GM19372 (cell line): ENCODE results near the gene TMEM222.

ENCODE experiments used
- ATAC-seq: cut with Tn5 transposase; IDR thresholded peaks from one replicate; pipeline ENCODE4 v1.9.1; 2021; ENCODE audit warnings: mild to moderate bottlenecking, low read depth, moderate library complexity; ENCODE audit not compliant: unreplicated experiment

TMEM222 gene

DNA sequence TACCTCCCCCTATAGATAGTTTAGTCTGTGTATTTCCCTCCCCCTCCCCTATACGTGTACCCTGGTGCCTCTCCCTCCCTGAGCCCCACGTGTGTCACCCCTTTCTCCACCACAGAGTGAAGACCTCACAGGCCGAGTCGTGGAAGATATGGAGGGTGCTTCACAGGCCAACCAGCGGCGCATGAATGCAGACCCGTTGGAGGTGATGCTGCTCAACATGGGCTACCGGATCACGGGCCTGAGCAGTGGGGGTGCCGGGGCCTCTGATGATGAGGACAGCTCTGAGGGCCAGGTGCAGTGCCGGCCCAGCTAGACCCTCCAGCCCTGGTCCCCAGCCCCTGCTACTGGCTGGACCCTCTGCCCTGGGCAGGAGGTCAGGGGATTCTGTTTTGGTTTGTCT lies 15.9 kb upstream of the TMEM222 start:
- no peak for ATAC-seq

GRCh38 chr1:27306892-27307761 lies 14.8 kb upstream of the TMEM222 start:
- no peak for ATAC-seq

DNA sequence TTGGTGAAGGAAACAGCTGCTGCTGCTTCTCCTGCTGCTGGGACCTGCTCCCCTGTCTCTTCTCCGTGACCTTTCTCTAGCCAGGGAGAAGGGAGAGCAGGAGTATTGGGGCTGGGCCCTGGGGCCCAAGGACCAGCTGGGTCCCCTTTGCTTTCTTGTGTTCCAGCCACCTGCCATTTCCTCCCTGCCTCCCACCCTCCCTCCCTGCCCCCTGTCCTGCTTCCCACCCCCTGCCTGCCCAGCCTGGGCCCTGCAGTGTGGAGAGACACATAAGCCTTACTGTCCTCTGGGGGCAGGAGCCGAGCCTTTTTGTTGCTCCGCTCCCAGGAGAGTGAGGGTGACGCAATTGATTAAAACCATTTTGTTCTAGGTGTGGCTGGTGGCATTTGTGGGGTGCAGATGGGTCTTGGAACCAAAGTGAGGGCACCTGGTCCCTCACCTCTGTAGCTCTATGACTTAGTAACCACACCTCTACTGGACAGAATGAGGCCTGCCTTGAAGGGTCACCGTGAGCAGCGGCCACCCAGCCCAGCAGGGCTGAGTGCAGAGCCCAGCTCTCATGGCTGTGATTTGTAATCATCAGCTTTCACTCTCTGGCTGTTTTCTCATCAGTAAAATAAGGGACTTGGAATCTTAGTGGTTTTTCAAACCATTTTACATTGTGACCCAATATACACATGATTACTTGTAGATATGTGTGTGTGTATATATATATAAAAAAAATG lies 13.9 kb upstream of the TMEM222 start:
- ATAC-seq = no peak

GRCh38 chr1:27314169-27314568 lies 7.8 kb upstream of the TMEM222 start:
- no peak for ATAC-seq

DNA sequence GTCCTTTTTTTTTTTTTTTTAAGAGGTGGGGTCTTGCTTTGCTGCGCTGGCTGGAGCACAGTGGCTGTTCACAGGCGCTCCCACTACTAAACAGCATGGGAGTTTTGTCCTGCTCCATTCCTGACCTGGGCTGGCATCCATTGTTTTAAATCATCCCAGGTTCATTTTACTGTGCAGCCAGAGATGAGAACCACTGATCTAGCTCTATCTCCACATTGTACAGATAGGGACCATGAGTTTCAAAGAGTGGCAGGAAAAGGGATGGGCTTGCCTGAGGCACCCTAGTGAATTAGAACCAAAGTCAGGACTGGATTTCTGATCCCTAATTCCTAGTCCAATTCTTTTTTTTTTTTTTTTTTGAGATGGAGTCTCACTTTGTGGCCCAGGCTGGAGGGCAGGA lies 7.2 kb upstream of the TMEM222 start:
- ATAC-seq = no peak

DNA sequence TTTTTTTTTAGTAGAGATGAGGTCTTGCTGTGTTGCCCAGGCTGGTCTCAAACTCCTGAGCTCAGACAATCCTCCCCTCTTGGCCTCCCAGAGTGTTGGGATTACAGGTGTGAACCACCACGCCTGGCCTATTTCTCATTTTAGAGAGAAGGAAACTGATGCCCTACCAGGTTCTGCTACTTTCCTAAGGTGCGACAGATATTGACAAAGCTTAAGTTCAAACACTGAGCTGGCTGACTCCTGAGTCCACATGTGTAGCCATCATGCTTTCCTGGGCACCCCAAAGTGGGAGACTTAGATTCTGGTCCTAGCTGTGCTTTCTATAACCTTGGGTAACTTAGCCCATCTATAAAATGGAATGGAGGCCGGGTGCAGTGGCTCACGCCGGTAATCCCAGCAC lies 5.1 kb upstream of the TMEM222 start:
- no peak for ATAC-seq

DNA sequence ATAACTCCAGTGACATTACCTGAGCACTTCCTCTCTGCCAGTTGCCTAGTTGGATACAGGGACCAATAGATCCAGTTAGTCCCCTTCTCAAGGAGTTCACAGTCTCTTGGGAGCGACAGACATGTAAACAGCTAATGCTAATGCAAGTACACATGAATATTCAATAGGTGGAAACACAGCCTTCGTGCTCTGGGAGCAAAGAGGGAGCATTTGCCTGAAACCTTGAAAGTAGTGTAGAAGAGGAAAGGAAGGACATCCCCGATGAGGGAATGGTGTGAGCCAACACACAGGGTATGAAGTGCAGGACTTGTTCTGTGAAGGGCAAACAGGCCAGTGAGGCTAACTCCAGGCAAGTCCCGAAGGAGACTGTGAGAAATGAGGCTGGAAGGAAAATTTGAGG lies 3.8 kb upstream of the TMEM222 start:
- no peak for ATAC-seq

DNA sequence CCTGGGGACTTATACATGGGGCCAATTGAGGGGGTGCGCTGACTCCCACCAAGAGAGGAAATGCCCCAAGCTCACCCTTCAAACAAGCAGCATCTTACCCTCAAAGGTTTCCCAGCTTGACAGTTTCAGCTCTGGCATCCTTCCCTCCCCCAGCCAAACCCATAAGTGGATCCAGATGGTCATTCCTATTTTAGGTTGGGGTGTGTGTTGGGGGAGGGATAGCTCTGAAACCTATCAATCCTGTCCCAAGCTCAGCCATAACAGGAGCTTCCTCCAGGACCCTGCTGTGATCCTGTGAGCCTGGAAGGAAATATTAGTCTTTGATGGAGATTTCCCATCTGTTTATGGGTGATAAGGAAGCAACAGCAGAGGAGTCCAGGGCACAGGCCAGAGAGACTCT lies 3.4 kb upstream of the TMEM222 start:
- ATAC-seq = no peak

GRCh38 chr1:27322569-27323240 lies 742 bp downstream of the TMEM222 start:
- ATAC-seq = no peak

GRCh38 chr1:27325286-27325685 lies 3.3 kb downstream of the TMEM222 start:
- ATAC-seq = no peak

DNA sequence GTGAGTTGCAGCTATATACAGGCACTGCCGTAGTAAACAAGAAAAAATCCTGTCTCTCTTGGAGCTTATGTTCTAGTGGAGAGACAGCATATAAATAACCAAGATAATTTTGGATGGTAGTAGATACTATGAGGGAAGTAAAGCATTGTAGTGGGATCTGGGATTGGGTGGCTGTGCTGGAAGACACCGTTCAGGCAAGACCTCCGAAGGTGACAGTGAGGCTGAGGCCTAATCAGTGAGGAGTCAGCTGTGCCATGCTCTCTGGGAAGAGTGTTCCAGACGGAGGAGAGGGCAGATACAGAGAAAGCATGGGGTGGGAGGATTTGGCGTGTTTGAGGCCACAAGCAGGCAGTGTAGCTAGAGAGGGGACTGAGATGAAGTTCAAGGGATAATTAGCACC lies 6.0 kb downstream of the TMEM222 start:
- no peak for ATAC-seq

GRCh38 chr1:27330786-27331185 lies 8.8 kb downstream of the TMEM222 start:
- ATAC-seq = no peak

- no peak for ATAC-seq
These were observed 9.5 kb downstream of the TMEM222 start for GRCh38 chr1:27331426-27331825.

DNA sequence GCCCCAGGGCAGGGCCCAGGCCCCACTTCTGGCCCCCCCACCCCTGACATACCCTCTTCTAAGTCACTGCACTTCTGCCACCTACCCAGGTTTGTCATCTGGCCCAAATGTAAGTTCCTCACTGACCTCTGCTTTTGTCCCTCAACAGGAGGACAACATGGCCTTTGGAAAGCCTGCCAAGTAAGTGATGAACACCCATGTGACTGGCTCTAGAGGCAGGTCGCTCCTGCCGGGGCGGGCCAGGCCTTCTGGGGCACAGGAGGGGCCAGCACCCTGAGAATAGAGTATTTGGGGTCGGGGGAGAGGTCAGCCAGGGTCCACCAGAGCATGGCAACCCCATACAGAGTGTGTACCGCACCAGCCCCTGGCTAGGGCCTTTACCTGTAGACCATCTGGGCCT lies 10.0 kb downstream of the TMEM222 start:
- ATAC-seq = no peak

DNA sequence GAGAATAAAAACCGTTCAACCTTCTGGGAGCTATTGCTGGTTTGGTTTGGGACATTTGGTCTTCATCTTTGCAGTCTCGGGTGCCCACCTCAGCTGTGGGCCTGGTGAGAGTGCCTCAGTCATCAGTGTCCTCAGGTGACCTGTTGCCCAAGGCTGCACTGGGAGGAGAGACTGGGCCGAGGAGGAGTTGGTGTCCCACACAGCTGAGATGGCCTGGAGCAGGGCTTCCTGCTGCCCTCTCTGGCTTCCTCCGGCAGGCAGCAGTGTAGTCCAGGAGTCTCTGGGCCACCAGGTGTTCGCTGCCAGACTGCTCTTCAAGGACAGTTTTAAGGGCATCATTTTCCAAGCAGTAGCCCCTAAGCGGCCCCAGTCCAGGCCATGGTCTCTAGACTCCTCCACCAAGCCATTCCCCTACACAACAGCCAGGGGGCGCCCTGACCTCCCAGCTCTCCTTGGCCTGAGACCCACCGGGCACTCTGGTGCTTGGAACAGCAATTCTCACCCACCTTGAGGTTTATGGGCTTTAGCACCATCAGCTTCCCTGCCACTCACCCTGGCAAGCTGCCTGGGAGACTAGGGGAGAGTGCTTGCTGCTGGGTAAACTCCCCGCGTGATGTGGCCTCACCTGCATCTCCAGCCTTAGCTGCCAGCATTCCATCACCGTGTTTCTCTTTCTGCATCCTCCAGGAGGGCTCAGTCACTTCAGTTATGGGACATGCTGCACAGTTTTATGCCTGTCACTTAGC lies 10.7 kb downstream of the TMEM222 start:
- ATAC-seq = no peak

- ATAC-seq = no peak
These were observed 11.8 kb downstream of the TMEM222 start for GRCh38 chr1:27333717-27334279.

GRCh38 chr1:27335506-27336422 lies 13.8 kb downstream of the TMEM222 start:
- ATAC-seq = no peak

DNA sequence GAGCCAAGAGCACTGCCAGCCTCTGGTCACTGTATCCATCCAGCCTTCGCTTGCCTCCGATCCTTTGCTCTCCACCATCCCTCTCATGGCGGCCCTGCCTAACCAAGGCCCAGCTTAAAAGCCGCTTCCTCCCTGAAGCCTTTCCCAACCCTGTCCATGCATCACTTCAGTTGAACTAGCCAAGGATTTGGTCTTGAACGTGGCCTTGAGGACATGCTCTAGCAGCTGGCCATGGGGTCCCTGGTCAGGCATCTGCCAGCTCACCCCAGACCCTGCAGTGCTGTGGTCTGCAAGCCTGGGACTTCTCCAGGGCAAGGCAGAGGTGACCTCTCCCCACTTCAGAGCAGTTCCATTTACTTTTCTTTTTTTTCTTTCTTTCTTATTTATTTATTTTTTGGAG lies 14.8 kb downstream of the TMEM222 start:
- no peak for ATAC-seq

DNA sequence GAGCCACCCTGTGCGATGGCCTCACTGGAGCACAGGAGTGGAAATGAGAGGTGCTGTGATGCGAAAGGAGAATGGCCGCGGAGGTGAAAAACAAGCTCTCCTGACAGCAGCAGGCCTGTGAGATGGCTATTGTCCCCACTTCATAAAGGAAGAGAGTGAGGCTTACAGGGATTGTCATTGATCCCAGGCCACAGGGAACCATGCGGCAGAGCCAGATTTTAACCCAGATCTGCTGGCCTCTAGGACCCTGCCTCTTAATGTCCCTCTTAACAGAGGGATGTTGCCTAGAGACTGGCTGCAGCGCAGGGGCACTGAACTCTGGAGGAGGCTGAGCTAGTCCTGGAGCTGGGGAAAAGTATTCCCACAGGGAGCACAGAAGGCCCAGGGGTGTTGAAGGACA lies 16.8 kb downstream of the TMEM222 start:
- no peak for ATAC-seq
